Measurements from ENCODE around the gene TGFBR3.

TGFBR3 gene

DNA sequence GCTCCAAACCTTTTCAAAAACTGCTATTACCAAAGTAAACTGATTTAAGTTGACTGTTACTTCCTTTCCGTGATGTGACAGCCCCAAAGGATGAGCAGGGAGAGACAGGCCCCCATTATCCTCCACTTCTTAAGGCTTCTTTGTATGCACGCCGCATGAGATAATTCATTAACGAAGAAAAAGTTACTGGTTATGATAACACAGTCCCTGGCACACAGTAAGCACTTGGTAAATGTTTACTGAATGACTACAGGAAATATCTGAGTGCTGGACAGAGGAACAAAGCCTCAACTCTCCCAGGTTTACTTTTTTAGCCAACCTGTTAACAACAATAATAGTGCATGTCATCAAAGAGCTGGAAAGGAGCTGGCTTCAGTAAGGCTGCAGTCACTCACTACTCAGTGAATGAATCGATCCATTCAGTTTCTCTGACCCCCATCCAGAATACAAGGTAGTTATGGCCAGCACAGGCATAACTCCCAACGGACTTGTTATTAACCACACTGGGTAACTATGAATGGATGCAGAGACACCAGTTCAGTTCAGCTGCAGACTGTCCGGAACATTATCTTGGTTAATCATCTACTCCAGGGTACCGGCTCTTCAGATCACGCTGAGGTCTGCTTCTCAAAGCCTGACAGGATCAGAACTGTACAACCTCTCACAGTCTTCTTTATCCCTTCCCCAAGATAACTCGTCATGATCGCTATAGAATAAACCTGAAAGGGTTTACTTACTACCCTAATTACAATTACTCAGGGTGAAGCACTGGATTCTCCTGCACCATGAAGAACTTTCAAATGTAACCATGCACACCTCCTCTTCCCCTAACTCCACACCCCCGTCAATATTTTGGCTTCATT, 58.3 kb downstream of the TGFBR3 start:
- no peaks in the 10 kb centered on the region for H3K27me3 ChIP-seq
- H3K4me1 ChIP-seq (ENCODE audit: control insufficient read depth in 1 of 2, insufficient read depth in 1 of 2, low read depth in 1 of 2, low read length in 1 of 2), result peaks cover 0 to 10% of the 10 kb centered on the region in 2 experiments
- H3K27ac ChIP-seq, result no peak overlapping the region
- H3K9me3 ChIP-seq, result no peaks in the 10 kb centered on the region
- TF ChIP-seq, protein P1, sequence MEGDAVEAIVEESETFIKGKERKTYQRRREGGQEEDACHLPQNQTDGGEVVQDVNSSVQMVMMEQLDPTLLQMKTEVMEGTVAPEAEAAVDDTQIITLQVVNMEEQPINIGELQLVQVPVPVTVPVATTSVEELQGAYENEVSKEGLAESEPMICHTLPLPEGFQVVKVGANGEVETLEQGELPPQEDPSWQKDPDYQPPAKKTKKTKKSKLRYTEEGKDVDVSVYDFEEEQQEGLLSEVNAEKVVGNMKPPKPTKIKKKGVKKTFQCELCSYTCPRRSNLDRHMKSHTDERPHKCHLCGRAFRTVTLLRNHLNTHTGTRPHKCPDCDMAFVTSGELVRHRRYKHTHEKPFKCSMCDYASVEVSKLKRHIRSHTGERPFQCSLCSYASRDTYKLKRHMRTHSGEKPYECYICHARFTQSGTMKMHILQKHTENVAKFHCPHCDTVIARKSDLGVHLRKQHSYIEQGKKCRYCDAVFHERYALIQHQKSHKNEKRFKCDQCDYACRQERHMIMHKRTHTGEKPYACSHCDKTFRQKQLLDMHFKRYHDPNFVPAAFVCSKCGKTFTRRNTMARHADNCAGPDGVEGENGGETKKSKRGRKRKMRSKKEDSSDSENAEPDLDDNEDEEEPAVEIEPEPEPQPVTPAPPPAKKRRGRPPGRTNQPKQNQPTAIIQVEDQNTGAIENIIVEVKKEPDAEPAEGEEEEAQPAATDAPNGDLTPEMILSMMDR (IDR thresholded peaks at IDR 0.05), result no peak
- H3K36me3 ChIP-seq, result no peaks in the 10 kb centered on the region
- H3K4me3 ChIP-seq (ENCODE audit: low read depth in 1 of 2, low read length in 1 of 2), result no peak overlapping the region

DNA sequence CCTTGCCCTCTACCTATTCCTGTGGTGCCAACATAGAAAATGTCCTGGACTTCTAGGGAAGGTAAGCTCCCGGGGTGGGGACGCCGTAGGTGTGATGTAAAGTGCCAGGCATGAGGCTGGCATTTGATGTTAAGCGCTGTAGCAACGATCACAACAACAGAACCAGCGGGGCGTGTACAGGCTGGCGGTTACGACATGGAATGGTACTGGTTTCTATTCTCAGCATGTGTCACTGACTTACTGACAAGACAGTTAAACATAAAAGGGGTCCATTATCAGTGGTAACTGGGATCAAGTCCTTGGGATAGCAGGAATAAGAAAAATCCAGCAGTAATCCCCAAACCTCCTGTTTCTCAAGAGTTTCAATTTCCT, 58.9 kb downstream of the TGFBR3 start:
- peaks cover 0 to 10% of the 10 kb centered on the region in 2 experiments for H3K4me1 ChIP-seq (ENCODE audit: control insufficient read depth in 1 of 2, insufficient read depth in 1 of 2, low read depth in 1 of 2, low read length in 1 of 2)
- no peaks in the 10 kb centered on the region for H3K36me3 ChIP-seq
- TF ChIP-seq, protein P1 (IDR thresholded peaks at IDR 0.05), result no peak
- no peak overlapping the region for H3K27ac ChIP-seq
- H3K27me3 ChIP-seq, result no peaks in the 10 kb centered on the region
- H3K9me3 ChIP-seq, result no peaks in the 10 kb centered on the region
- H3K4me3 ChIP-seq (ENCODE audit: low read depth in 1 of 2, low read length in 1 of 2), result no peak overlapping the region

DNA sequence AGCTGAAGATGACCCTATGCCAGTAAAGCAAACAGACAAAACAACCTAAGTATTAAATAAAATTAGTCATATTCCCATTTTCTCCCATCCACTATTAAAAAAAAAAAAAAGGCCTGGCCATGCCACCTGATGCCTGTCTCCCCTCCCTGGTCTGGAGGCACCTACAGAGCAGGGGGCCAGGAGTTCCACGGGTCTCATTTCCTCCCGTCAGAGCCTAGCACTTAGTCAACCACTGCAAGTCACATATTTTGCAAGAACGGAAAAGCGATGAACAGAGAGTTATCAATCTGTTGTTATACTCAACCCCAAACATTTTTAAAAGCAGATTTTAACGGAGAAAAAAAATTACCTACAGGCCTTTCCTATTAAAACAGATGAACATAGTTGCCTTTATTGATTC, 59.3 kb downstream of the TGFBR3 start:
- H3K9me3 ChIP-seq, result no peaks in the 10 kb centered on the region
- TF ChIP-seq, protein P1 (IDR thresholded peaks at IDR 0.05), result no peak
- no peak overlapping the region for H3K4me3 ChIP-seq (ENCODE audit: low read depth in 1 of 2, low read length in 1 of 2)
- H3K27me3 ChIP-seq, result no peaks in the 10 kb centered on the region
- H3K36me3 ChIP-seq, result no peaks in the 10 kb centered on the region
- H3K27ac ChIP-seq, result no peak overlapping the region
- H3K4me1 ChIP-seq (ENCODE audit: control insufficient read depth in 1 of 2, insufficient read depth in 1 of 2, low read depth in 1 of 2, low read length in 1 of 2), result peaks cover 0 to 10% of the 10 kb centered on the region in 2 experiments

DNA sequence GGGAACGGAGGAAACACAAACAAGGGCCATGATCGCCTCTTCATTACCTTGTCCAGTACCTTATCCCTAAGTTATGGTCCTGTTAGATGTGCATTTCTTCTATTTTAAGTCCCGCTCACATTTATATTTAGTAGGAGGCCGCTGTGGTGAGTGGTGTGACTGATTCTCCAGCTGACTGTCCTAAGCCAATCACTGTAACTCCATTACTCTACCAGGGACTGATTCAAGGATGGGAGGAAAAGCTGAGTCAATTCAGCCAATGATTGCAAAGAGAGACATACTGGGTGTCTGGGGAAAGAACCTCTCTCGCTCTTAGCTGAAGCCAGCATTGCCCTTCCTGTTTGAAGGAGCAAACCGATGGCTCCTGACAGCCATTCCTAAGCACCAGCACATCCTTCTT, 59.7 kb downstream of the TGFBR3 start:
- H3K4me3 ChIP-seq (ENCODE audit: low read depth in 1 of 2, low read length in 1 of 2), result no peak overlapping the region
- no peaks in the 10 kb centered on the region for H3K27me3 ChIP-seq
- H3K9me3 ChIP-seq, result no peaks in the 10 kb centered on the region
- peaks cover 0 to 10% of the 10 kb centered on the region in 2 experiments for H3K4me1 ChIP-seq (ENCODE audit: control insufficient read depth in 1 of 2, insufficient read depth in 1 of 2, low read depth in 1 of 2, low read length in 1 of 2)
- no peak overlapping the region for H3K27ac ChIP-seq
- H3K36me3 ChIP-seq, result no peaks in the 10 kb centered on the region
- TF ChIP-seq, protein P1 (IDR thresholded peaks at IDR 0.05), result no peak

DNA sequence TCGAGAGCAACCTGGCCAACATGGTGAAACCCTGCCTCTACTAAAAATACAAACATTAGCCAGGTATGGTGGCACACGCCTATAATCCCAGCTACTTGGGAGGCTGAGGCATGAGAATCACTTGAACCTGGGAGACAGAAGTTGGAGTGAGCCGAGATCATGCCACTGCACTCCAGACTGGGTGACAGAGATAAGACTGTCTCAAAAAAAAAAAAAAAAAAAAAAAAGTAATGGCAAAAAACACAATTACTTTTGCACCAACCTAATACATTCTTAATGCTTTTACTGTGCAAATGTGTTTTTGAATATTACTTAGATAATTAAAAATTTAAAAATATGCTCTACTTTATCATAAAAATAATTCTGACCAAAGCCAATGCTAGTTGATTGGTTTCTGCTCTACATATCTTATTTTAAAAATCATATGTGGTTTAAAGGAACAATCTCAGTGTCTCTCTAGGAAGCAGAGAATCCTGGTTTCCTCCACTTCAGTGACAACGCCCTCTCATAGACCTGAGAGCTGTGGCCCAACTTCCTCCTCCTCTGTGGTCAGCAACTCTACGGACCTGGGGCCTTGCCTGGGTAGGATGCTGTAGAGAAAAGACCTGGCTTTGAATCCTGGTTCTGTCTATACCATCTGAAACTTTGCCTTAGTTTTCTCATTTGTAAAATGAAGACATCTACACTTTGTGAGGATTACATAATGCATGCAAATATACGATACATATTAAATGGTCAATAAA, 64.7 kb downstream of the TGFBR3 start:
- Histone ChIP-seq H3K9me3 (no peaks in the 10 kb centered on the region), H3K27me3 (no peaks in the 10 kb centered on the region), H3K36me3 (no peaks in the 10 kb centered on the region), H3K4me3 (ENCODE audit: low read depth in 1 of 2, low read length in 1 of 2) (no peak overlapping the region), H3K27ac (no peak overlapping the region), H3K4me1 (ENCODE audit: control insufficient read depth in 1 of 2, insufficient read depth in 1 of 2, low read depth in 1 of 2, low read length in 1 of 2) (no peaks in the 10 kb centered on the region)
- TF ChIP-seq, protein P1 (IDR thresholded peaks at IDR 0.05), result no peak
